HCT116 (cell line): Measurements from ENCODE around the gene HTR5A. TPM values are rescaled to one million over a fixed set of nuclear protein-coding genes. Genes with fewer than 3 reads are reported as not detected.

Experiments used
- ATAC-seq: fragments of 200-7000 bp; cut with Tn5 transposase; 2 replicates; pipeline ENCODE4 v1.9.1; 2020; ENCODE audit warnings: mild to moderate bottlenecking, moderate library complexity
- BruUV-seq: library from RNA; stranded (reverse); fragments of 400-500 nt; replicated peaks from 2 replicates; lab custom pipeline; 2021; lab: Mats Ljungman, UMichigan
- CTCF ChIA-PET: fragments of 300-600 bp; sonication (Branson Sonifier 250); formaldehyde crosslinking; loops from one replicate; lab custom pipeline; 2021; ENCODE audit warnings: antibody characterized with exemption; lab: Charles Lee
- POLR2A ChIA-PET: fragments of 300-600, 350-600 bp; sonication (Branson Sonifier 250); formaldehyde crosslinking; loops from one replicate; lab custom pipeline; 2021; ENCODE audit warnings: antibody characterized with exemption; lab: Charles Lee
- RAD21 ChIA-PET, 2 experiments: fragments of 300-600 bp; sonication (Branson Sonifier 250); formaldehyde crosslinking; loops; one replicate each; lab custom pipeline; 2023; ENCODE audit warnings: low total read pairs in 2 of 2; ENCODE audit not compliant: uncharacterized antibody in 2 of 2, unreplicated experiment in 2 of 2, low non-redundant PET in 1 of 2; lab: Charles Lee
- DNase-seq: peaks from one replicate; pipeline ENCODE4 v3.0.0-alpha.2; 2010; ENCODE audit warnings: low read depth, low spot score
- H2AFZ ChIP-seq: fragments of 200-600 bp; shearing (Covaris generic), sonication (generic); 2 replicates; pipeline ENCODE4 v1.6.1; 2017; ENCODE audit warnings: low read depth, mixed run types, mixed read lengths, antibody characterized with exemption, low read length; ENCODE audit not compliant: poor library complexity, severe bottlenecking
- H3K27ac ChIP-seq: 2 replicates; pipeline ENCODE4 v1.5.1; 2012; ENCODE audit warnings: low read depth, low read length
- H3K27me3 ChIP-seq: fragments of 200-600 bp; sonication (generic); 2 replicates; pipeline ENCODE4 v1.6.1; 2016; ENCODE audit warnings: mixed run types, low read length, mixed read lengths; ENCODE audit not compliant: insufficient read depth
- H3K36me3 ChIP-seq, 2 experiments: fragments of 200-500 bp in 1 of 2; fragments of 200-600 bp in 1 of 2; sonication (Bioruptor generic) in 1 of 2; sonication (generic) in 1 of 2; 2 replicates each; pipeline versions ENCODE4 v1.5.1 to v1.6.1; 2014 to 2016; ENCODE audit warnings: low read length in 2 of 2, inconsistent platforms in 1 of 2, mixed read lengths in 1 of 2, mixed run types in 1 of 2; ENCODE audit not compliant: insufficient read depth in 2 of 2, control insufficient read depth in 1 of 2
- H3K4me1 ChIP-seq, 2 experiments: fragments of 200-600 bp in 1 of 2; sonication (generic) in 1 of 2; 2 replicates each; pipeline versions ENCODE4 v1.5.1 to v1.6.1; 2012 to 2017; ENCODE audit warnings: low read length in 2 of 2, inconsistent platforms in 1 of 2, mild to moderate bottlenecking in 1 of 2, mixed read lengths in 1 of 2, mixed run types in 1 of 2, moderate library complexity in 1 of 2; ENCODE audit not compliant: insufficient read depth in 2 of 2, control insufficient read depth in 1 of 2
- H3K4me2 ChIP-seq: fragments of 200-600 bp; sonication (generic); 2 replicates; pipeline ENCODE4 v1.6.1; 2017; ENCODE audit warnings: mixed run types, low read length, mixed read lengths
- H3K4me3 ChIP-seq, 2 experiments: fragments of 200-600 bp in 1 of 2; sonication (generic) in 1 of 2; replicated peaks in 1 of 2; 2 replicates each; pipeline ENCODE4 v1.5.1; 2011 to 2016; ENCODE audit warnings: low read length in 2 of 2, control low read depth in 1 of 2, low read depth in 1 of 2, mild to moderate bottlenecking in 1 of 2, mixed read lengths in 1 of 2, mixed run types in 1 of 2
- H3K79me2 ChIP-seq: fragments of 200-600 bp; sonication (generic); 2 replicates; pipeline ENCODE4 v1.6.1; 2017; ENCODE audit warnings: mild to moderate bottlenecking, mixed run types, low read length, moderate library complexity, mixed read lengths; ENCODE audit not compliant: insufficient read depth
- H3K9ac ChIP-seq: fragments of 200-600 bp; sonication (generic); 2 replicates; pipeline ENCODE4 v1.6.1; 2016; ENCODE audit warnings: low read length, mixed read lengths
- H3K9me2 ChIP-seq: fragments of 200-600 bp; sonication (generic), shearing (Covaris generic); 2 replicates; pipeline ENCODE4 v1.6.1; 2017; ENCODE audit warnings: mixed run types, mild to moderate bottlenecking, moderate library complexity; ENCODE audit not compliant: insufficient read depth
- H3K9me3 ChIP-seq, 2 experiments: fragments of 200-500 bp in 1 of 2; fragments of 200-600 bp in 1 of 2; sonication (Bioruptor generic) in 1 of 2; sonication (generic) in 1 of 2; 2 replicates each; pipeline ENCODE4 v1.6.1; 2014 to 2017; ENCODE audit warnings: low read length in 2 of 2, mixed read lengths in 2 of 2, inconsistent platforms in 1 of 2, low read depth in 1 of 2, mild to moderate bottlenecking in 1 of 2, mixed run types in 1 of 2, moderate library complexity in 1 of 2; ENCODE audit not compliant: control insufficient read depth in 1 of 2, insufficient read depth in 1 of 2
- H4K20me1 ChIP-seq: fragments of 200-600 bp; sonication (generic), shearing (Covaris generic); 2 replicates; pipeline ENCODE4 v1.6.1; 2017; ENCODE audit warnings: mixed run types, mild to moderate bottlenecking, moderate library complexity; ENCODE audit not compliant: insufficient read depth
- EGR1 ChIP-seq: IDR thresholded peaks from 2 replicates; pipeline ENCODE4 v1.6.1; 2012; ENCODE audit warnings: low read depth
- ELF1 ChIP-seq: IDR thresholded peaks from 2 replicates; pipeline ENCODE4 v1.6.1; 2012; ENCODE audit warnings: low read depth, borderline replicate concordance
- EZH2 ChIP-seq: fragments of 200-600 bp; sonication (generic); IDR thresholded peaks from 2 replicates; pipeline ENCODE4 v1.6.1; 2017; ENCODE audit warnings: antibody characterized with exemption, mixed run types
- FOSL1 ChIP-seq: IDR thresholded peaks from 2 replicates; pipeline ENCODE4 v1.6.1; 2012; ENCODE audit warnings: low read depth
- JUND ChIP-seq: IDR thresholded peaks from 2 replicates; pipeline ENCODE4 v1.6.1; 2012
- POLR2A ChIP-seq: IDR thresholded peaks from 2 replicates; pipeline ENCODE4 v1.7.0; 2011; ENCODE audit warnings: borderline replicate concordance; ENCODE audit not compliant: insufficient read depth, insufficient read length; ENCODE audit errors: extremely low read depth
- POLR2AphosphoS5 ChIP-seq: IDR thresholded peaks from 2 replicates; pipeline ENCODE4 v1.6.1; 2011; ENCODE audit warnings: mild to moderate bottlenecking, low read depth, low read length, moderate library complexity
- SRF ChIP-seq: IDR thresholded peaks from 2 replicates; pipeline ENCODE4 v1.6.1; 2012; ENCODE audit warnings: low read depth
- TCF7L2 ChIP-seq: IDR thresholded peaks from 2 replicates; pipeline ENCODE4 v1.7.0; 2011; ENCODE audit warnings: borderline replicate concordance, inconsistent platforms; ENCODE audit not compliant: insufficient read depth, insufficient read length; ENCODE audit errors: extremely low read depth
- YY1 ChIP-seq: IDR thresholded peaks from 2 replicates; pipeline ENCODE4 v1.6.1; 2011; ENCODE audit warnings: low read length, low read depth, moderate library complexity, mild to moderate bottlenecking; ENCODE audit not compliant: insufficient replicate concordance; ENCODE audit errors: extremely low read depth
- ZFX ChIP-seq: fragments of 450-650 bp; IDR thresholded peaks from 2 replicates; pipeline ENCODE4 v1.6.1; 2017
- ZNF274 ChIP-seq: fragments of 200-500 bp; sonication (Bioruptor generic); IDR thresholded peaks from 2 replicates; pipeline ENCODE4 v1.6.1; 2014; ENCODE audit warnings: mild to moderate bottlenecking, low read depth, low read length, inconsistent platforms
- intact Hi-C: fragments of 100-400 bp; cut with micrococcal nuclease; formaldehyde crosslinking; loops from 2 replicates; pipeline ENCODE4 v1.10.0; 2022
- total RNA-seq: library from RNA; stranded (reverse); gene quantifications from one replicate; pipeline ENCODE4 v1.2.1, GENCODE V29; 2021; ENCODE audit not compliant: unreplicated experiment
- TF ChIP-seq, protein P1 (sequence below): IDR thresholded peaks from 2 replicates; pipeline ENCODE4 v1.6.1; 2011; ENCODE audit warnings: mild to moderate bottlenecking, low read length, moderate library complexity; ENCODE audit not compliant: insufficient replicate concordance; ENCODE audit errors: extremely low read depth
- TF ChIP-seq, protein P2 (sequence below), 3 experiments: fragments of 200-600 bp in 1 of 3; sonication (generic) in 1 of 3; IDR thresholded peaks in 2 of 3; conservative IDR thresholded peaks in 1 of 3; 2 replicates each; pipeline ENCODE4 v1.5.1; 2012 to 2017; ENCODE audit warnings: low read depth in 2 of 3, low read length in 2 of 3, antibody characterized with exemption in 1 of 3, borderline replicate concordance in 1 of 3, control low read depth in 1 of 3, mild to moderate bottlenecking in 1 of 3, mixed read lengths in 1 of 3, mixed run types in 1 of 3, moderate library complexity in 1 of 3; ENCODE audit not compliant: insufficient read depth in 1 of 3

Gene HTR5A
- total RNA-seq, 1 experiment from 2014 or later = not detected

GRCh38 chr7:155048006-155048405 is 22.1 kb upstream of the HTR5A start:
- ChIA-PET POLR2A (no interaction called here), RAD21 (no interaction called here), CTCF (no interaction called here)
- Histone ChIP-seq H2AFZ (no peak overlapping the region), H3K4me2 (no peak overlapping the region), H4K20me1 (no peaks in the 10 kb centered on the region), H3K4me3 (no peak overlapping the region), H3K9me2 (no peaks in the 10 kb centered on the region), H3K4me1 (no peaks in the 10 kb centered on the region), H3K79me2 (no peaks in the 10 kb centered on the region), H3K9ac (no peak overlapping the region), H3K27ac (no peak overlapping the region), H3K36me3 (no peaks in the 10 kb centered on the region), H3K9me3 (no peaks in the 10 kb centered on the region), H3K27me3 (0 out of 2 replicates have a peak, but pooled peaks cover 3% of the 10 kb centered on the region)
- no TSS peak for BruUV-seq
- intact Hi-C loops = no loop called here
- DNase-seq = no peak
- ATAC-seq = no peak
- TF ChIP-seq, protein P1, sequence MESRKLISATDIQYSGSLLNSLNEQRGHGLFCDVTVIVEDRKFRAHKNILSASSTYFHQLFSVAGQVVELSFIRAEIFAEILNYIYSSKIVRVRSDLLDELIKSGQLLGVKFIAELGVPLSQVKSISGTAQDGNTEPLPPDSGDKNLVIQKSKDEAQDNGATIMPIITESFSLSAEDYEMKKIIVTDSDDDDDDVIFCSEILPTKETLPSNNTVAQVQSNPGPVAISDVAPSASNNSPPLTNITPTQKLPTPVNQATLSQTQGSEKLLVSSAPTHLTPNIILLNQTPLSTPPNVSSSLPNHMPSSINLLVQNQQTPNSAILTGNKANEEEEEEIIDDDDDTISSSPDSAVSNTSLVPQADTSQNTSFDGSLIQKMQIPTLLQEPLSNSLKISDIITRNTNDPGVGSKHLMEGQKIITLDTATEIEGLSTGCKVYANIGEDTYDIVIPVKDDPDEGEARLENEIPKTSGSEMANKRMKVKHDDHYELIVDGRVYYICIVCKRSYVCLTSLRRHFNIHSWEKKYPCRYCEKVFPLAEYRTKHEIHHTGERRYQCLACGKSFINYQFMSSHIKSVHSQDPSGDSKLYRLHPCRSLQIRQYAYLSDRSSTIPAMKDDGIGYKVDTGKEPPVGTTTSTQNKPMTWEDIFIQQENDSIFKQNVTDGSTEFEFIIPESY = no peak
- TF ChIP-seq POLR2A (no peak), YY1 (no peak), POLR2AphosphoS5 (no peak), ELF1 (no peak), EZH2 (no peak)

GRCh38 chr7:155051355-155051754 is 18.8 kb upstream of the HTR5A start:
- no peak overlapping the region for H3K4me3 ChIP-seq
- ChIA-PET POLR2A (no interaction called here), CTCF (no interaction called here), RAD21 (no interaction called here)
- no peaks in the 10 kb centered on the region for H4K20me1 ChIP-seq
- TF ChIP-seq FOSL1 (no peak), JUND (no peak), EGR1 (no peak), TCF7L2 (no peak), YY1 (no peak), ZNF274 (no peak), EZH2 (no peak), ZFX (no peak), POLR2AphosphoS5 (no peak), POLR2A (no peak), SRF (no peak)
- TF ChIP-seq, protein P2, sequence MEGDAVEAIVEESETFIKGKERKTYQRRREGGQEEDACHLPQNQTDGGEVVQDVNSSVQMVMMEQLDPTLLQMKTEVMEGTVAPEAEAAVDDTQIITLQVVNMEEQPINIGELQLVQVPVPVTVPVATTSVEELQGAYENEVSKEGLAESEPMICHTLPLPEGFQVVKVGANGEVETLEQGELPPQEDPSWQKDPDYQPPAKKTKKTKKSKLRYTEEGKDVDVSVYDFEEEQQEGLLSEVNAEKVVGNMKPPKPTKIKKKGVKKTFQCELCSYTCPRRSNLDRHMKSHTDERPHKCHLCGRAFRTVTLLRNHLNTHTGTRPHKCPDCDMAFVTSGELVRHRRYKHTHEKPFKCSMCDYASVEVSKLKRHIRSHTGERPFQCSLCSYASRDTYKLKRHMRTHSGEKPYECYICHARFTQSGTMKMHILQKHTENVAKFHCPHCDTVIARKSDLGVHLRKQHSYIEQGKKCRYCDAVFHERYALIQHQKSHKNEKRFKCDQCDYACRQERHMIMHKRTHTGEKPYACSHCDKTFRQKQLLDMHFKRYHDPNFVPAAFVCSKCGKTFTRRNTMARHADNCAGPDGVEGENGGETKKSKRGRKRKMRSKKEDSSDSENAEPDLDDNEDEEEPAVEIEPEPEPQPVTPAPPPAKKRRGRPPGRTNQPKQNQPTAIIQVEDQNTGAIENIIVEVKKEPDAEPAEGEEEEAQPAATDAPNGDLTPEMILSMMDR (IDR thresholded peaks at IDR 0.05 in 2 of 3, conservative IDR thresholded peaks at IDR 0.05 in 1 of 3; ENCODE audit: borderline replicate concordance in 1 of 3, insufficient read depth in 1 of 3, low read depth in 2 of 3, low read length in 2 of 3) = no peak
- TF ChIP-seq, protein P1 = no peak
- H3K27me3 ChIP-seq = peaks cover 3% of the 10 kb centered on the region; the same call in 1 of the 2 replicates
- no peak overlapping the region for H3K9ac ChIP-seq
- H3K27ac ChIP-seq = no peak overlapping the region
- no TSS peak for BruUV-seq
- H3K4me1 ChIP-seq = no peaks in the 10 kb centered on the region
- H3K4me2 ChIP-seq = no peak overlapping the region
- H3K9me3 ChIP-seq = no peaks in the 10 kb centered on the region
- DNase-seq = no peak
- no peaks in the 10 kb centered on the region for H3K36me3 ChIP-seq
- intact Hi-C loops = no loop called here
- no peak for ATAC-seq
- no peaks in the 10 kb centered on the region for H3K79me2 ChIP-seq
- H2AFZ ChIP-seq = no peak overlapping the region
- H3K9me2 ChIP-seq = no peaks in the 10 kb centered on the region
